Osteoblast (primary cell): ENCODE measurements around the gene CFAP77. TPM values are rescaled to one million over a fixed set of nuclear protein-coding genes. Genes with fewer than 3 reads are reported as not detected.

ENCODE experiments used
- DNase-seq: peaks from one replicate; pipeline ENCODE4 v3.0.0; 2011; ENCODE audit warnings: low spot score, mixed read lengths; ENCODE audit not compliant: insufficient read length; ENCODE audit errors: missing footprints
- H2AFZ ChIP-seq: 2 replicates; pipeline ENCODE4 v1.6.0; 2011; ENCODE audit warnings: mild to moderate bottlenecking, low read length
- H3K27ac ChIP-seq: 2 replicates; pipeline ENCODE4 v1.5.1; 2011; ENCODE audit warnings: mild to moderate bottlenecking, low read depth, low read length, moderate library complexity
- H3K27me3 ChIP-seq: 2 replicates; pipeline ENCODE4 v1.6.0; 2012; ENCODE audit warnings: mild to moderate bottlenecking, control low read depth, inconsistent platforms, low read length, moderate library complexity; ENCODE audit not compliant: insufficient read depth
- H3K36me3 ChIP-seq: 2 replicates; pipeline ENCODE4 v1.5.1; 2011; ENCODE audit warnings: mild to moderate bottlenecking, low read length, control low read depth, moderate library complexity; ENCODE audit not compliant: insufficient read depth
- H3K4me1 ChIP-seq: 2 replicates; pipeline ENCODE4 v1.5.1; 2011; ENCODE audit warnings: mild to moderate bottlenecking, low read length, control low read depth, moderate library complexity; ENCODE audit not compliant: insufficient read depth
- H3K4me2 ChIP-seq: 2 replicates; pipeline ENCODE4 v1.6.0; 2011; ENCODE audit warnings: mild to moderate bottlenecking, low read length; ENCODE audit not compliant: insufficient read depth
- H3K4me3 ChIP-seq: fragments of 200-600 bp; sonication (generic); 3 replicates; pipeline ENCODE4 v1.5.1; 2012; ENCODE audit warnings: mild to moderate bottlenecking, low read length, inconsistent platforms; ENCODE audit not compliant: insufficient read depth
- H3K79me2 ChIP-seq: 2 replicates; pipeline ENCODE4 v1.6.0; 2012; ENCODE audit warnings: mild to moderate bottlenecking, low read length, control low read depth, inconsistent platforms; ENCODE audit not compliant: insufficient read depth
- H3K9me3 ChIP-seq: 2 replicates; pipeline ENCODE4 v1.5.1; 2011; ENCODE audit warnings: low read depth, low read length, control low read depth
- H4K20me1 ChIP-seq: 2 replicates; pipeline ENCODE4 v1.6.0; 2012; ENCODE audit warnings: mild to moderate bottlenecking, low read length, control low read depth; ENCODE audit not compliant: insufficient read depth
- total RNA-seq: library from RNA; depleted of rRNA; stranded (reverse); fragments of >200 nt; gene quantifications from 2 replicates; pipeline ENCODE4 v1.2.3, GENCODE V29; 2012
- TF ChIP-seq, protein P1 (sequence below): IDR thresholded peaks from 2 replicates; pipeline ENCODE4 v1.5.1; 2011; ENCODE audit warnings: mild to moderate bottlenecking, low read depth, low read length, moderate library complexity; ENCODE audit errors: extremely low read depth

The CFAP77 gene
- total RNA-seq, 1 donor: 0.36 TPM

DNA sequence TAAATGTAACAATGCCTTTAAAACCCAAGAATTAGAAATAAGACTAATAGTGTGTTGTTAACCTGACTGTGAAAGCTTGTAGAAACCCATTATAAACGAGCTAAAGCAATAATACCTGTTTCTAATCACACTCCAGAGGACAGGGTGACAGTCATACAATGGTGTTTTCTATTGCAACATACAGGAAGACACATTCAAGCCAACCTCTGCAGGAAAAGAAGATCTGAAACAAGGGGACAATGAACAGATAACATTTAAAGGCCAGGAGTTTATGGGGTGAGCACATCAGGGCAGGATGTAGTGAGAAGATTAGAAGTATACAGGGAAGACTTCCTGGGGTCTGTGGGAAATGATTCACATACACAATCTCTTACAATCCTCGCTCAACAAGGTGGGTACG is 186.2 kb downstream of the CFAP77 start:
- no peak overlapping the region for H3K4me3 ChIP-seq
- peak; percentile 26 for DNase-seq
- peaks cover 49% of the 10 kb centered on the region for H4K20me1 ChIP-seq

DNA sequence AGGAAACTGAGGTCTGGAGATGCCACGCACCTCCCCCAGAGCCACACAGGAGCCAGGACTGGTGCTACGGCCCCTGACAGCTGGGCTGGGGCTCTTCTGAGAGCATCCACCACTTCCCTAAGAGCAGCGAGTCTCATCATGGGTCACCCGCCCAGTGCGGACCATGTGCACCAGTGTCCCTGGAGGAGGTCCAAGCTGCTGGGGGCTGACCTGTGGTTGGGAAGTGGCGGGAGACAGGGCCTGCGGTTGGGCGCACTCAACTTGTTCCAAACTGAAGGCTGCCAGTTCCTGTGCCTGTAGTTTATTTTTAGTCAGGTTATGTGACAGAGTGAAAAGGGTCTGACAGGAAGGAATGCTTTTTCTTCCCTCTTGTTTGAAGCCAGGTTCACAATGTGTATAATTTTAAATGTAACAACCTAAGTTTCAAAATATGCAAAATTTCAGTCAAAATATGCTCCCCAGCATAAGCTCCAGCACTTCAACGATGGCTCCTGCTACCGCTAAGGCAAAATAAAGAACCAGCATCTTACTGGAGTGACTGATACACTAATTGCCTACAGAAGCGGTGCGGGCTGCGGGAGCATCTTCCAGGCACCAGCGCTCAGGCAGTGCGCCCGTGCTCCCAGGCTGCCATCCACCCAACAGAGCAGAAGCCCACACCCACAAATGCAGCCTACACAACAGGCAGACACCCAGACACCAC is 187.2 kb downstream of the CFAP77 start:
- Histone ChIP-seq H3K4me3 (no peak overlapping the region), H3K4me2 (no peak overlapping the region), H3K27me3 (peaks cover under 1% of the 10 kb centered on the region), H3K79me2 (no peaks in the 10 kb centered on the region), H4K20me1 (peaks cover 44% of the 10 kb centered on the region), H2AFZ (no peak overlapping the region), H3K4me1 (no peaks in the 10 kb centered on the region), H3K36me3 (peaks cover 27% of the 10 kb centered on the region), H3K27ac (no peak overlapping the region), H3K9me3 (no peaks in the 10 kb centered on the region)
- TF ChIP-seq, protein P1, sequence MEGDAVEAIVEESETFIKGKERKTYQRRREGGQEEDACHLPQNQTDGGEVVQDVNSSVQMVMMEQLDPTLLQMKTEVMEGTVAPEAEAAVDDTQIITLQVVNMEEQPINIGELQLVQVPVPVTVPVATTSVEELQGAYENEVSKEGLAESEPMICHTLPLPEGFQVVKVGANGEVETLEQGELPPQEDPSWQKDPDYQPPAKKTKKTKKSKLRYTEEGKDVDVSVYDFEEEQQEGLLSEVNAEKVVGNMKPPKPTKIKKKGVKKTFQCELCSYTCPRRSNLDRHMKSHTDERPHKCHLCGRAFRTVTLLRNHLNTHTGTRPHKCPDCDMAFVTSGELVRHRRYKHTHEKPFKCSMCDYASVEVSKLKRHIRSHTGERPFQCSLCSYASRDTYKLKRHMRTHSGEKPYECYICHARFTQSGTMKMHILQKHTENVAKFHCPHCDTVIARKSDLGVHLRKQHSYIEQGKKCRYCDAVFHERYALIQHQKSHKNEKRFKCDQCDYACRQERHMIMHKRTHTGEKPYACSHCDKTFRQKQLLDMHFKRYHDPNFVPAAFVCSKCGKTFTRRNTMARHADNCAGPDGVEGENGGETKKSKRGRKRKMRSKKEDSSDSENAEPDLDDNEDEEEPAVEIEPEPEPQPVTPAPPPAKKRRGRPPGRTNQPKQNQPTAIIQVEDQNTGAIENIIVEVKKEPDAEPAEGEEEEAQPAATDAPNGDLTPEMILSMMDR: no peak
- DNase-seq: peak; percentile 76

More for the DNA sequence above, 186.2 kb downstream of the CFAP77 start:
- no peaks in the 10 kb centered on the region for H3K79me2 ChIP-seq
- TF ChIP-seq, protein P1: no peak
- no peak overlapping the region for H2AFZ ChIP-seq
- H3K27ac ChIP-seq: no peak overlapping the region
- H3K9me3 ChIP-seq: no peaks in the 10 kb centered on the region
- H3K4me2 ChIP-seq: no peak overlapping the region
- H3K4me1 ChIP-seq: no peaks in the 10 kb centered on the region
- peaks cover 11% of the 10 kb centered on the region for H3K27me3 ChIP-seq
- peaks cover 23% of the 10 kb centered on the region for H3K36me3 ChIP-seq

DNA sequence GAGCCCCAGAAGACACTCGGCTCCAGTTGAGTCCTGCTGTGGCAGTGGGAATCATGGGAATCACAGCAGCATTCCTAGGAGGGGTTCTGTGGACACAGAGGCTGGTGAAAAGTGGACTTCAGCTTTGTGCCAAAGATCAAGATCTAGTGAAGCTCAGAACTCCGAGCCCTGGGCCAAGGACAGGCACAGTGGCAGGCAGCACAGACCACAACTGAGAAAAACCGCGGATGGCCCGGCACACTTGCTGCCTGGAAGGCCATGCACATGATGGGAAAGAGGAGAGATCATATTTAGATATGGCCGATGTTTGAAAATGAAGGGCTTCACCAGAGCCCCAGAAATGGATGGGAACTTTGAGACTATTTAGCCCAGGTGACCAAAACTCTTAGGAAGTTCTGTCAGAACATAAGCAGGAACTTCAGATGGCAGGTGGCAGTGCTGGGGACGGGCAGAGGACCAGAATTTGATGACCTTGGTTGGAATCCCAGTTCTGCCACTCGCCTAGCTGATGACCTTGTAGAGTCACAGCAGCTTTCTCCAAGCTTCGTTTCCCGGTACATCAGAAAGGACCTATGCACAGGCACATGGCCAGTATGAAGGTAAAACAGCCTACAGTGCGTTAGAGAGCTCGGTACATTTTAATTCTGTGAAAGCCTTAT is 190.4 kb downstream of the CFAP77 start:
- H3K4me3 ChIP-seq: no peak overlapping the region
- H3K27ac ChIP-seq: no peak overlapping the region
- H3K36me3 ChIP-seq: peaks cover 23% of the 10 kb centered on the region
- no peaks in the 10 kb centered on the region for H3K9me3 ChIP-seq
- no peak overlapping the region for H2AFZ ChIP-seq
- no peaks in the 10 kb centered on the region for H3K4me1 ChIP-seq
- peak; percentile 35 for DNase-seq
- no peaks in the 10 kb centered on the region for H3K27me3 ChIP-seq
- H4K20me1 ChIP-seq: peaks cover 39% of the 10 kb centered on the region
- H3K4me2 ChIP-seq: no peak overlapping the region
- TF ChIP-seq, protein P1: no peak
- H3K79me2 ChIP-seq: no peaks in the 10 kb centered on the region

DNA sequence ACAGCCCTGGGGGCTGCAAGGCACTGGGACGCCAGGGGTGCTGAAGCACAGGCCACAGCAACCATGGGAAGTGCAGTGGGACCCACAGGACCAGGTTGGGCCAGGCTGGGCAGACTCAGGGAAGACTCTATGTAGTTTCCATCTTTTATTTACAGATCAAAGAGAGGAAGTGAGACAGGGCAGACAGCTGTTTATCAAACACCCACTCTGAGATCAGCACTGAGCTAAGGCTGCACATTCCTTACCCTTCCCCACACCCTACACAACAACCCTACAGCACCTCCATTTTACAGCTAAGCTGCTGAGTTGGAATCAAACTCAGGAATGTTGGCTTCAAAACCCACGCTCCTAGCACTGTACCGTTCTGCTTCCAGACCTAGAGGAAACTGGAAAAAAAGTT is 192.2 kb downstream of the CFAP77 start:
- H3K4me2 ChIP-seq: no peak overlapping the region
- H3K4me3 ChIP-seq: no peak overlapping the region
- no peaks in the 10 kb centered on the region for H3K9me3 ChIP-seq
- H4K20me1 ChIP-seq: peaks cover 26% of the 10 kb centered on the region
- no peaks in the 10 kb centered on the region for H3K79me2 ChIP-seq
- TF ChIP-seq, protein P1: no peak
- H3K36me3 ChIP-seq: peaks cover 25% of the 10 kb centered on the region
- no peaks in the 10 kb centered on the region for H3K27me3 ChIP-seq
- H3K27ac ChIP-seq: no peak overlapping the region
- no peaks in the 10 kb centered on the region for H3K4me1 ChIP-seq
- no peak for DNase-seq
- no peak overlapping the region for H2AFZ ChIP-seq
